H9 (cell line): ENCODE results near the gene NPAS2. TPM values are rescaled to one million over a fixed set of nuclear protein-coding genes. Genes with fewer than 3 reads are reported as not detected.

Experiments used
- DNase-seq: peaks from one replicate; pipeline ENCODE4 v3.0.0-alpha.2; 2017
- H2AFZ ChIP-seq: one replicate; pipeline ENCODE4 v1.6.1; 2013; ENCODE audit warnings: mild to moderate bottlenecking, low read length, control low read depth, moderate library complexity
- H2AK5ac ChIP-seq: 2 replicates; pipeline ENCODE4 v1.6.1; 2013; ENCODE audit warnings: low read length, control low read depth, mixed read lengths; ENCODE audit not compliant: insufficient read length
- H2BK120ac ChIP-seq: one replicate; pipeline ENCODE4 v1.6.1; 2013; ENCODE audit warnings: low read depth, mild to moderate bottlenecking, low read length, control low read depth, inconsistent platforms; ENCODE audit not compliant: poor library complexity, severe bottlenecking
- H2BK12ac ChIP-seq: 2 replicates; pipeline ENCODE4 v1.6.1; 2013; ENCODE audit warnings: low read length, control low read depth, mixed read lengths, low read depth; ENCODE audit not compliant: insufficient read length
- H2BK15ac ChIP-seq: 2 replicates; pipeline ENCODE4 v1.6.1; 2013; ENCODE audit warnings: low read depth, low read length, control low read depth
- H2BK20ac ChIP-seq: one replicate; pipeline ENCODE4 v1.6.1; 2013; ENCODE audit warnings: low read depth, mild to moderate bottlenecking, low read length, control low read depth, inconsistent platforms; ENCODE audit not compliant: poor library complexity, severe bottlenecking
- H2BK5ac ChIP-seq: 2 replicates; pipeline ENCODE4 v1.6.1; 2013; ENCODE audit warnings: low read length, control low read depth, mixed read lengths; ENCODE audit not compliant: insufficient read length
- H3K14ac ChIP-seq: 2 replicates; pipeline ENCODE4 v1.6.1; 2013; ENCODE audit warnings: low read length, control low read depth; ENCODE audit not compliant: insufficient read depth
- H3K18ac ChIP-seq: 2 replicates; pipeline ENCODE4 v1.6.1; 2013; ENCODE audit warnings: low read depth, mild to moderate bottlenecking, mixed read lengths, low read length, control low read depth; ENCODE audit not compliant: insufficient read length
- H3K23ac ChIP-seq: 2 replicates; pipeline ENCODE4 v1.6.1; 2013; ENCODE audit warnings: low read length, control low read depth, mixed read lengths, low read depth; ENCODE audit not compliant: insufficient read length
- H3K23me2 ChIP-seq: 2 replicates; pipeline ENCODE4 v1.6.1; 2013; ENCODE audit warnings: low read depth, mild to moderate bottlenecking, mixed read lengths, low read length, control low read depth; ENCODE audit not compliant: insufficient read length, poor library complexity, severe bottlenecking
- H3K27ac ChIP-seq: 2 replicates; pipeline ENCODE4 v1.5.1; 2013; ENCODE audit warnings: low read length, control low read depth, mixed read lengths, low read depth; ENCODE audit not compliant: insufficient read length
- H3K27me3 ChIP-seq: 2 replicates; pipeline ENCODE4 v1.6.1; 2013; ENCODE audit warnings: low read length, control low read depth, inconsistent platforms; ENCODE audit not compliant: insufficient read depth
- H3K4ac ChIP-seq: 2 replicates; pipeline ENCODE4 v1.6.1; 2013; ENCODE audit warnings: low read depth, mild to moderate bottlenecking, control low read depth, inconsistent platforms, low read length, moderate library complexity
- H3K4me1 ChIP-seq: 2 replicates; pipeline ENCODE4 v1.6.1; 2013; ENCODE audit warnings: low read length, control low read depth, inconsistent platforms; ENCODE audit not compliant: insufficient read depth
- H3K4me2 ChIP-seq: 2 replicates; pipeline ENCODE4 v1.6.1; 2013; ENCODE audit warnings: low read length, control low read depth, mixed read lengths; ENCODE audit not compliant: insufficient read length, insufficient read depth
- H3K56ac ChIP-seq: 2 replicates; pipeline ENCODE4 v1.6.1; 2013; ENCODE audit warnings: low read depth, mild to moderate bottlenecking, mixed read lengths, low read length, control low read depth; ENCODE audit not compliant: insufficient read length
- H3K79me1 ChIP-seq: 2 replicates; pipeline ENCODE4 v1.6.1; 2013; ENCODE audit warnings: low read depth, mild to moderate bottlenecking, moderate library complexity, low read length, control low read depth, inconsistent platforms; ENCODE audit not compliant: insufficient read depth, poor library complexity, severe bottlenecking
- H3K79me2 ChIP-seq: 2 replicates; pipeline ENCODE4 v1.6.1; 2013; ENCODE audit warnings: low read length, control low read depth, inconsistent platforms; ENCODE audit not compliant: insufficient read depth
- H3K9ac ChIP-seq: 2 replicates; pipeline ENCODE4 v1.6.1; 2013; ENCODE audit warnings: low read length, control low read depth, mixed read lengths; ENCODE audit not compliant: insufficient read length; ENCODE audit errors: extremely low read depth
- H3K9me3 ChIP-seq: one replicate; pipeline ENCODE4 v1.6.1; 2013; ENCODE audit warnings: low read depth, low read length, inconsistent platforms; ENCODE audit not compliant: control insufficient read depth
- H3T11ph ChIP-seq: one replicate; pipeline ENCODE4 v1.6.1; 2013; ENCODE audit warnings: mild to moderate bottlenecking, low read length, control low read depth, inconsistent platforms
- H4K20me1 ChIP-seq: one replicate; pipeline ENCODE4 v1.6.1; 2013; ENCODE audit not compliant: control insufficient read depth, insufficient read length, insufficient read depth
- H4K5ac ChIP-seq: 2 replicates; pipeline ENCODE4 v1.6.1; 2013; ENCODE audit warnings: low read depth, mild to moderate bottlenecking, mixed read lengths, low read length, control low read depth; ENCODE audit not compliant: insufficient read length
- H4K8ac ChIP-seq: replicated peaks from 2 replicates; pipeline ENCODE4 v1.6.1; 2013; ENCODE audit warnings: low read length, control low read depth, mixed read lengths, low read depth; ENCODE audit not compliant: insufficient read length
- H4K91ac ChIP-seq: 2 replicates; pipeline ENCODE4 v1.6.1; 2013; ENCODE audit warnings: low read depth, mild to moderate bottlenecking, moderate library complexity, mixed read lengths, low read length, control low read depth; ENCODE audit not compliant: insufficient read length
- H3K27ac Mint-ChIP-seq, 3 experiments: 2 replicates in 2 of 3; 3 replicates in 1 of 3; pipeline ENCODE4 v1.8.0; 2020 to 2021; ENCODE audit warnings: mixed read lengths in 3 of 3, mild to moderate bottlenecking in 1 of 3, moderate library complexity in 1 of 3
- H3K27me3 Mint-ChIP-seq: 2 replicates; pipeline ENCODE4 v1.8.0; 2021; ENCODE audit warnings: low read depth, mild to moderate bottlenecking, moderate library complexity, mixed read lengths
- H3K36me3 Mint-ChIP-seq, 3 experiments: 2 replicates in 2 of 3; 3 replicates in 1 of 3; pipeline ENCODE4 v1.8.0; 2020 to 2021; ENCODE audit warnings: low read depth in 3 of 3, mixed read lengths in 3 of 3; ENCODE audit not compliant: insufficient read depth in 1 of 3
- H3K4me1 Mint-ChIP-seq, 2 experiments: 2 replicates each; pipeline ENCODE4 v1.8.0; 2020; ENCODE audit warnings: mixed read lengths in 2 of 2
- H3K4me3 Mint-ChIP-seq, 2 experiments: 2 replicates in 1 of 2; 3 replicates in 1 of 2; pipeline ENCODE4 v1.8.0; 2020 to 2021; ENCODE audit warnings: mild to moderate bottlenecking in 2 of 2, mixed read lengths in 2 of 2, moderate library complexity in 1 of 2
- H3K9me3 Mint-ChIP-seq, 2 experiments: 2 replicates in 1 of 2; 3 replicates in 1 of 2; pipeline ENCODE4 v1.8.0; 2020; ENCODE audit warnings: mild to moderate bottlenecking in 2 of 2, mixed read lengths in 2 of 2, moderate library complexity in 1 of 2
- WGBS: extraction: QIAGEN DNeasy Blood & Tissue Kit; methylation state at CpG from one replicate; pipeline ENCODE4 v1.1.7; 2013; ENCODE audit warnings: missing lambda C conversion rate, low lambda C conversion rate, mixed read lengths; ENCODE audit not compliant: insufficient read length; ENCODE audit errors: extremely low coverage; 5-methylcytosine and 5-hydroxymethylcytosine counted together
- total RNA-seq: library from RNA; stranded (reverse); gene quantifications from 2 replicates; pipeline ENCODE4 v1.2.1, GENCODE V29; 2021
- TF ChIP-seq, protein P1 (sequence below): fragments of 200-600 bp; sonication (generic); conservative IDR thresholded peaks from 3 replicates; pipeline ENCODE4 v1.8.0; 2021; ENCODE audit warnings: antibody characterized with exemption, mild to moderate bottlenecking

Gene NPAS2
- total RNA-seq, 1 experiment from 2014 or later: 1.3 TPM

DNA sequence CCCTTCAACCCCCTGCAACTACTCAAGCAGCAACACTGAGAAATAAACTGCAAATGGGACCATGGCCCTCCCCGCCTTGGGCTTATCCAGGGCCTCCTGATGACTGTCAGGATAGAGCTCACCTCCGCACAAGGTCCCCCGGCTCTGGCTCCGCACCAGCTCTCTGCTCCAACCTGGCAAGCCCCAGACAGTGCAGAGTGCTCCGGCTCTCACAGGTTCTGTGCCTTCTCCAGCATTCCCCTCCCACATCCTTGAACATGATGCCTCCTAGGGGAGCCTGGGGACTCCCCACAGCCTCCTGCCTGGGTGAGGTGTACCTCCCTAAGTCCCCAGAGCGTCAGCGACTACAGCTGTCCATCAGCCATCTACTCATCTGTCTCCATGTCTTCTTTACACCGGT is 26.7 kb upstream of the NPAS2 start:
- Histone ChIP-seq H4K20me1 (no peaks in the 10 kb centered on the region), H3K27me3 (no peaks in the 10 kb centered on the region), H3K79me2 (no peaks in the 10 kb centered on the region), H3K4me2 (no peak overlapping the region), H3K4ac (no peak overlapping the region), H2BK20ac (no peak overlapping the region), H3K23me2 (no peaks in the 10 kb centered on the region), H3K18ac (no peak overlapping the region), H4K5ac (no peak overlapping the region), H4K91ac (no peak overlapping the region), H2BK12ac (no peak overlapping the region), H3K9ac (no peak overlapping the region), H4K8ac (no peak overlapping the region), H3K23ac (no peak overlapping the region), H2AFZ (no peak overlapping the region), H2BK120ac (no peak overlapping the region), H2BK5ac (no peak overlapping the region), H3K9me3 (no peaks in the 10 kb centered on the region), H3K27ac (no peak overlapping the region), H3K4me1 (no peaks in the 10 kb centered on the region), H2BK15ac (no peak overlapping the region), H2AK5ac (no peak overlapping the region), H3K14ac (no peak overlapping the region), H3T11ph (no peak overlapping the region), H3K56ac (no peak overlapping the region), H3K79me1 (no peaks in the 10 kb centered on the region)
- TF ChIP-seq, protein P1, sequence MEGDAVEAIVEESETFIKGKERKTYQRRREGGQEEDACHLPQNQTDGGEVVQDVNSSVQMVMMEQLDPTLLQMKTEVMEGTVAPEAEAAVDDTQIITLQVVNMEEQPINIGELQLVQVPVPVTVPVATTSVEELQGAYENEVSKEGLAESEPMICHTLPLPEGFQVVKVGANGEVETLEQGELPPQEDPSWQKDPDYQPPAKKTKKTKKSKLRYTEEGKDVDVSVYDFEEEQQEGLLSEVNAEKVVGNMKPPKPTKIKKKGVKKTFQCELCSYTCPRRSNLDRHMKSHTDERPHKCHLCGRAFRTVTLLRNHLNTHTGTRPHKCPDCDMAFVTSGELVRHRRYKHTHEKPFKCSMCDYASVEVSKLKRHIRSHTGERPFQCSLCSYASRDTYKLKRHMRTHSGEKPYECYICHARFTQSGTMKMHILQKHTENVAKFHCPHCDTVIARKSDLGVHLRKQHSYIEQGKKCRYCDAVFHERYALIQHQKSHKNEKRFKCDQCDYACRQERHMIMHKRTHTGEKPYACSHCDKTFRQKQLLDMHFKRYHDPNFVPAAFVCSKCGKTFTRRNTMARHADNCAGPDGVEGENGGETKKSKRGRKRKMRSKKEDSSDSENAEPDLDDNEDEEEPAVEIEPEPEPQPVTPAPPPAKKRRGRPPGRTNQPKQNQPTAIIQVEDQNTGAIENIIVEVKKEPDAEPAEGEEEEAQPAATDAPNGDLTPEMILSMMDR: no peak
- Mint-ChIP-seq H3K27me3 (peaks cover 11% of the 10 kb centered on the region), H3K27ac (no peak overlapping the region), H3K36me3 (no peaks in the 10 kb centered on the region; a peak in 1 of 7 replicates), H3K9me3 (no peaks in the 10 kb centered on the region), H3K4me3 (no peak overlapping the region; a peak in 1 of 5 replicates), H3K4me1 (peaks cover 2 to 4% of the 10 kb centered on the region in 2 experiments; a peak in 1 of 4 replicates)
- WGBS: no CpG with 5 or more reads among the region's 8 CpGs
- no peak for DNase-seq
